Measurements from ENCODE around the gene SEMA4D.

DNA sequence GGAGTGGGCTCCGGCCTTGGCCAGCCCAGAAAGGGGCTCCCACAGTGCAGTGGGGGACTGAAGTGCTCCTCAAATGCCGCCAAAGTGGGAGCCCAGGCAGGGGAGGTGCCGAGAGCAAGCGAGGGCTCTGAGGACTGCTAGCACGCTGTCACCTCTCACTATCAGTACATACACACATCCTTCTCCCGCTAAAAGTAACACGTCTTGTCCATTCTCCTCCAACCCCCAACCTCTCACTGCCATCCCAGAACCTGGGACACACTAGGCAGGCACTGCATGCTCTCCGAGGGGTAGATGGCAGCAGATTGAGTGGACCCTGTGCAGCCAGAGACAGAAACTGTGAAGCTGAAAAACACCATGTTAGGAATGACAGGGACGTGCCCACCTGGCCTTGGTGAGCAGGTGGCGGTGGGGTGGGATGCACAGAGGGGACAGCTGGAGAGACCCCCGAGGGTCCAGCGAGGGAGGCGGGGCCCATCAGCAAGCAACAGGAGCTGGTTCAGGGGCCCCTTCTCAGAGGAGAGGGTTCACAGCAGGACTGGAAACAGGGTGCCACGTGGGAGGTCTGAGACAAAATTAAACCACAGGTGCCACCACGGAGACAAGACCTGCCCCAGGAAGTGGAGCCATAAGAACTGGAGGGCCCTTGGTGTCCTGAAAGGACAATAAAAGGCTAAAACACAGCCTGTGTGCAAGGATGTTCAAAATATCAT lies 16.9 kb downstream of the SEMA4D start:
- TF ChIP-seq, protein P1, sequence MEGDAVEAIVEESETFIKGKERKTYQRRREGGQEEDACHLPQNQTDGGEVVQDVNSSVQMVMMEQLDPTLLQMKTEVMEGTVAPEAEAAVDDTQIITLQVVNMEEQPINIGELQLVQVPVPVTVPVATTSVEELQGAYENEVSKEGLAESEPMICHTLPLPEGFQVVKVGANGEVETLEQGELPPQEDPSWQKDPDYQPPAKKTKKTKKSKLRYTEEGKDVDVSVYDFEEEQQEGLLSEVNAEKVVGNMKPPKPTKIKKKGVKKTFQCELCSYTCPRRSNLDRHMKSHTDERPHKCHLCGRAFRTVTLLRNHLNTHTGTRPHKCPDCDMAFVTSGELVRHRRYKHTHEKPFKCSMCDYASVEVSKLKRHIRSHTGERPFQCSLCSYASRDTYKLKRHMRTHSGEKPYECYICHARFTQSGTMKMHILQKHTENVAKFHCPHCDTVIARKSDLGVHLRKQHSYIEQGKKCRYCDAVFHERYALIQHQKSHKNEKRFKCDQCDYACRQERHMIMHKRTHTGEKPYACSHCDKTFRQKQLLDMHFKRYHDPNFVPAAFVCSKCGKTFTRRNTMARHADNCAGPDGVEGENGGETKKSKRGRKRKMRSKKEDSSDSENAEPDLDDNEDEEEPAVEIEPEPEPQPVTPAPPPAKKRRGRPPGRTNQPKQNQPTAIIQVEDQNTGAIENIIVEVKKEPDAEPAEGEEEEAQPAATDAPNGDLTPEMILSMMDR (IDR thresholded peaks at IDR 0.05) = no peak
- no peak for TF ChIP-seq ZFX (IDR thresholded peaks at IDR 0.05; ENCODE audit: borderline replicate concordance)
